ENCODE results near the gene SYTL3. TPM values are rescaled to one million over a fixed set of nuclear protein-coding genes. Genes with fewer than 3 reads are reported as not detected.

SYTL3 gene
- total and polyA plus RNA-seq, 9 of the 15 experiments (the other 6 are each of a cell fraction or from before 2014, with no cell fraction given): 0.04 to 0.46 (median 0.17) TPM; not detected in 1

DNA sequence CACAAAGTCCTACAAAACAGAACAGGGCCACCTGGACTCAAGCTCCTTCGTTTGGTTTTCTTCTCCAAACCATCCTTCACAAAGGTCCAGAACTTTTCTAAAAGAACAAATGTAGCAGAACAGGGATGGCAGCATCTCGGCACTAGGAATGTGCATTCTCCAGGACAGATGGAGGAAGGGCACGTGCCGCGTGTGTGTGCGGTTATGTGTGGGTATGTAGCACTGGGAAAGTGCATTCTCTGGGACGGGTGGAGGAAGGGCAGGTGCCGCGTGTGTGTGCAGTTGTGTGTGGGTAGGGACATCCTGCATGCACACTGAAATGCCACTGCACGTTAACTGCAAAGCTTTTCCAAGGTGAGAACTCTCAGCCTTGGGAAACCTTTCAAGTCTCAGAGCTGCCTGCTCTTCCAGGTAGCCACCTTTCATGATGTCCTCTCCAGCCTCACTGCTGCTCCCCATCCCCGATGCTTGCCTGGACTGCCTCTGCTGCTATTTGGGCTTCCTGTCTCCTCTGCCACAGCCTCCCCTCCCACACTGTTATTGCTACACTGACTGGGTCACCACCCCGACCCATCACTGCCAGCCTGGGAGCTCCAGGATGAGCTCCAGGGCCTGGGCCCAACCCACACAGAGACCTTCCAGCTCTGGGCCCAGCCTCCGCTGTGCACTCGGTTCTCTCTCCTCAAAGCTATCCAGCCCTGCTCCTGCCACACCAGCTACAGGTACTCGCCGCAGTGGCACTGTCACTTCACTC is 121.7 kb downstream of the SYTL3 start:
- Histone ChIP-seq H3K4me2 (ENCODE audit: insufficient read depth, low read length) (no peak overlapping the region), H3K4me3 (no peak overlapping the region), H2AFZ (ENCODE audit: low read depth, low read length) (no peak overlapping the region), H4K20me1 (replicated peaks; ENCODE audit: control insufficient read depth, insufficient read depth, low read length) (no peaks in the 10 kb centered on the region), H3K9ac (ENCODE audit: insufficient read depth in 1 of 2, low read depth in 2 of 2, low read length in 2 of 2) (peak overlapping the region in 1 of 2 experiments; percentile 4; a peak in 1 of 4 replicates), H3K79me2 (ENCODE audit: control insufficient read depth, insufficient read depth, low read length) (no peaks in the 10 kb centered on the region), H3K36me3 (ENCODE audit: control insufficient read depth, insufficient read depth, low read length) (peaks cover 100% of the 10 kb centered on the region), H3K9me1 (ENCODE audit: control insufficient read depth, insufficient read depth, low read length) (no peaks in the 10 kb centered on the region), H3K27me3 (ENCODE audit: control insufficient read depth in 2 of 2, insufficient read depth in 2 of 2, low read length in 2 of 2) (no peaks in the 10 kb centered on the region), H3K4me1 (replicated peaks in 1 of 2; ENCODE audit: control insufficient read depth in 2 of 2, insufficient read depth in 2 of 2, low read length in 2 of 2) (peaks cover 0 to 4% of the 10 kb centered on the region in 2 experiments; a peak in 1 of 5 replicates), H3K27ac (ENCODE audit: extremely low read depth, low read depth, low read length) (no peak overlapping the region), H3K9me3 (replicated peaks; ENCODE audit: control insufficient read depth, insufficient read depth, low read depth, low read length) (no peaks in the 10 kb centered on the region)
- in situ Hi-C loops (cut with MboI) (no loop called here), intact Hi-C loops (cut with micrococcal nuclease) (no loop called here)
- ATAC-seq (no peak), DNase-seq (ENCODE audit: extremely low read depth in 1 of 4, low spot score in 3 of 4) (no peak), FAIRE-seq (no peak)
- TF ChIP-seq POLR2G (IDR thresholded peaks at IDR 0.05; ENCODE audit: low read depth, low read length) (peak; percentile 49), HLTF (IDR thresholded peaks at IDR 0.05) (no peak)
- CTCF ChIA-PET (ENCODE audit: low intra/inter-chr PET ratio): no interaction called here
- 89% methylated on average over 16 of the region's 16 CpGs for WGBS (ENCODE audit: insufficient coverage, low coverage, missing lambda C conversion rate)
- POLR2A ChIA-PET: interaction anchor here (0.5 to 2.7 kb wide), 10 partner anchors 8 to 1289 kb away, joined by 3 to 16 read pairs (median 4); no protein-coding TSS in a partner anchor
- no TSS peak for BruUV-seq (replicated peaks)

DNA sequence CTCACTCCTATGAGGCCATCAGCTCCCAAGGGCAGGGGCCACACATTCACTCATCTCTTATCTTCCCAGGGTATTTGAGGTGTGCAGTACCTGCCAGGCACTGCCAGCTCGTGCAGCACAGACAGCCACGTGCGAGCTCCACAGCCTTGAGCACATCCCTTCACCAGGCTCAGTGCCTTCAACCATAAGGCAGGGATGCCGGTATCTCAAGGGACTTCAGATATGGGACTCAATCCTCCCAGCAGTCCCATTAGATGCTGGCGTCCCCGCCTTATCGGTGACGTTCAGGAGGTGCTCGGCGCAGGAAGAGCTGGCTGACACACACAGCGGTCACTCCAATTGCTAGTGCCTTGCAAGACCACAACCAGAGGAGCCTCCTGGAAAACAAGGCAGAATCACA is 122.3 kb downstream of the SYTL3 start:
- no peaks in the 10 kb centered on the region; a peak in 1 of 5 replicates for H3K4me1 ChIP-seq (replicated peaks in 1 of 2; ENCODE audit: control insufficient read depth in 2 of 2, insufficient read depth in 2 of 2, low read length in 2 of 2)
- H3K9me3 ChIP-seq (replicated peaks; ENCODE audit: control insufficient read depth, insufficient read depth, low read depth, low read length): no peaks in the 10 kb centered on the region
- peaks cover 100% of the 10 kb centered on the region for H3K36me3 ChIP-seq (ENCODE audit: control insufficient read depth, insufficient read depth, low read length)
- no peak overlapping the region for H3K4me3 ChIP-seq
- H4K20me1 ChIP-seq (replicated peaks; ENCODE audit: control insufficient read depth, insufficient read depth, low read length): no peaks in the 10 kb centered on the region; the same call in 1 of the 2 replicates
- H3K9me1 ChIP-seq (ENCODE audit: control insufficient read depth, insufficient read depth, low read length): no peaks in the 10 kb centered on the region
- CTCF ChIA-PET (ENCODE audit: low intra/inter-chr PET ratio): no interaction called here
- no peaks in the 10 kb centered on the region for H3K79me2 ChIP-seq (ENCODE audit: control insufficient read depth, insufficient read depth, low read length)
- no peaks in the 10 kb centered on the region for H3K27me3 ChIP-seq (ENCODE audit: control insufficient read depth in 2 of 2, insufficient read depth in 2 of 2, low read length in 2 of 2)
- no peak for DNase-seq (ENCODE audit: extremely low read depth in 1 of 4, low spot score in 3 of 4)
- no peak overlapping the region for H3K9ac ChIP-seq (ENCODE audit: insufficient read depth in 1 of 2, low read depth in 2 of 2, low read length in 2 of 2)
- WGBS (ENCODE audit: insufficient coverage, low coverage, missing lambda C conversion rate): 92% methylated on average over 11 of the region's 11 CpGs
- POLR2A ChIA-PET: interaction anchor here (0.5 to 2.7 kb wide), 9 partner anchors 9 to 1289 kb away, joined by 3 to 16 read pairs (median 3); no protein-coding TSS in a partner anchor
- ATAC-seq: no peak
- intact Hi-C loops (cut with micrococcal nuclease) (no loop called here), in situ Hi-C loops (cut with MboI) (no loop called here)
- no peak for FAIRE-seq
- H3K4me2 ChIP-seq (ENCODE audit: insufficient read depth, low read length): no peak overlapping the region
- TF ChIP-seq POLR2G (IDR thresholded peaks at IDR 0.05; ENCODE audit: low read depth, low read length): peak; percentile 45; the same call in 1 of the 2 replicates
- TF ChIP-seq, protein P1, sequence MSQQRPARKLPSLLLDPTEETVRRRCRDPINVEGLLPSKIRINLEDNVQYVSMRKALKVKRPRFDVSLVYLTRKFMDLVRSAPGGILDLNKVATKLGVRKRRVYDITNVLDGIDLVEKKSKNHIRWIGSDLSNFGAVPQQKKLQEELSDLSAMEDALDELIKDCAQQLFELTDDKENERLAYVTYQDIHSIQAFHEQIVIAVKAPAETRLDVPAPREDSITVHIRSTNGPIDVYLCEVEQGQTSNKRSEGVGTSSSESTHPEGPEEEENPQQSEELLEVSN (IDR thresholded peaks at IDR 0.05; ENCODE audit: borderline replicate concordance in 1 of 2, extremely low read depth in 1 of 2, insufficient read depth in 1 of 2, insufficient read length in 1 of 2, low read depth in 1 of 2, low read length in 1 of 2, poor library complexity in 1 of 2, severe bottlenecking in 1 of 2): no peak
- H3K27ac ChIP-seq (ENCODE audit: extremely low read depth, low read depth, low read length): no peak overlapping the region
- BruUV-seq (replicated peaks): no TSS peak
- H2AFZ ChIP-seq (ENCODE audit: low read depth, low read length): no peak overlapping the region

Data from K562 (cell line).